SK-N-SH (cell line): ENCODE data around the gene BLOC1S1. TPM values are rescaled to one million over a fixed set of nuclear protein-coding genes. Genes with fewer than 3 reads are reported as not detected.

Source experiments
- CTCF ChIA-PET: fragments of 300-600, 350-600 bp; formaldehyde crosslinking; extraction: SDS; loops from one replicate; lab custom pipeline; 2021; lab: Yijun Ruan, JAX
- POLR2A ChIA-PET: fragments of 350-600 bp; sonication (Branson Sonifier 250); formaldehyde crosslinking; extraction: SDS; loops from one replicate; lab custom pipeline; 2020; ENCODE audit warnings: antibody characterized with exemption, inconsistent platforms; lab: Yijun Ruan, JAX
- DNase-seq: peaks from one replicate; pipeline ENCODE4 v3.0.0; 2012
- H2AFZ ChIP-seq: fragments of 200-600 bp; sonication (generic); 2 replicates; pipeline ENCODE4 v1.8.1; 2016; ENCODE audit warnings: antibody characterized with exemption, mild to moderate bottlenecking, low read depth
- H3F3A ChIP-seq: fragments of 200-600 bp; sonication (generic); replicated peaks from 2 replicates; pipeline ENCODE3; 2016; ENCODE audit warnings: antibody characterized with exemption, mild to moderate bottlenecking; ENCODE audit not compliant: insufficient read depth
- H3K27ac ChIP-seq, 2 experiments: fragments of 200-500 bp in 1 of 2; fragments of 200-600 bp in 1 of 2; sonication (Bioruptor generic) in 1 of 2; sonication (generic), shearing (Covaris generic) in 1 of 2; 2 replicates each; pipeline versions ENCODE4 v1.5.1 to v1.6.1; 2014 to 2016; ENCODE audit warnings: low read depth in 2 of 2, inconsistent platforms in 1 of 2, low read length in 1 of 2, mild to moderate bottlenecking in 1 of 2, mixed read lengths in 1 of 2
- H3K27me3 ChIP-seq: fragments of 200-600 bp; sonication (generic), shearing (Covaris generic); 2 replicates; pipeline ENCODE4 v1.6.1; 2016; ENCODE audit warnings: mixed run types; ENCODE audit not compliant: insufficient read depth
- H3K36me3 ChIP-seq, 2 experiments: fragments of 200-500 bp in 1 of 2; fragments of 200-600 bp in 1 of 2; sonication (Bioruptor generic) in 1 of 2; sonication (generic) in 1 of 2; replicated peaks in 1 of 2; 2 replicates each; pipeline versions ENCODE3 to v1.5.1; 2014 to 2016; ENCODE audit warnings: low read length in 1 of 2, mild to moderate bottlenecking in 1 of 2; ENCODE audit not compliant: insufficient read depth in 2 of 2, control insufficient read depth in 1 of 2
- H3K4me1 ChIP-seq, 2 experiments: fragments of 200-500 bp in 1 of 2; fragments of 200-600 bp in 1 of 2; sonication (Bioruptor generic) in 1 of 2; sonication (generic), shearing (Covaris generic) in 1 of 2; 2 replicates each; pipeline versions ENCODE4 v1.5.1 to v1.6.1; 2014 to 2016; ENCODE audit warnings: low read depth in 1 of 2, low read length in 1 of 2, mixed run types in 1 of 2; ENCODE audit not compliant: insufficient read depth in 2 of 2, control insufficient read depth in 1 of 2
- H3K4me2 ChIP-seq: fragments of 200-600 bp; sonication (generic), shearing (Covaris generic); 2 replicates; pipeline ENCODE4 v1.6.1; 2017; ENCODE audit warnings: mixed run types
- H3K4me3 ChIP-seq, 2 experiments: fragments of 200-500 bp in 1 of 2; fragments of 200-600 bp in 1 of 2; sonication (Bioruptor generic) in 1 of 2; sonication (generic), shearing (Covaris generic) in 1 of 2; 2 replicates each; pipeline versions ENCODE4 v1.5.1 to v1.8.1; 2014 to 2016; ENCODE audit warnings: low read depth in 2 of 2, inconsistent platforms in 1 of 2, low read length in 1 of 2, mild to moderate bottlenecking in 1 of 2, mixed read lengths in 1 of 2, moderate library complexity in 1 of 2
- H3K79me2 ChIP-seq: fragments of 200-600 bp; sonication (generic); 2 replicates; pipeline ENCODE4 v1.8.1; 2017; ENCODE audit warnings: mild to moderate bottlenecking; ENCODE audit not compliant: insufficient read depth
- H3K9ac ChIP-seq: fragments of 200-600 bp; sonication (generic); 2 replicates; pipeline ENCODE4 v1.6.1; 2017; ENCODE audit warnings: mixed run types
- H3K9me2 ChIP-seq: fragments of 200-600 bp; sonication (generic); 2 replicates; pipeline ENCODE4 v1.6.1; 2017; ENCODE audit warnings: mixed run types
- H3K9me3 ChIP-seq: fragments of 200-600 bp; sonication (generic); 2 replicates; pipeline ENCODE4 v1.6.1; 2017; ENCODE audit warnings: mixed run types, mild to moderate bottlenecking, moderate library complexity
- H4K20me1 ChIP-seq: fragments of 200-600 bp; sonication (generic); 2 replicates; pipeline ENCODE4 v1.6.1; 2017; ENCODE audit warnings: mild to moderate bottlenecking, mixed run types; ENCODE audit not compliant: insufficient read depth
- CHD2 ChIP-seq: fragments of 150-350 bp; IDR thresholded peaks from 2 replicates; pipeline ENCODE4 v1.6.1; 2018; ENCODE audit warnings: low read length; ENCODE audit not compliant: partially characterized antibody
- EP300 ChIP-seq, 2 experiments: IDR thresholded peaks; 2 replicates each; pipeline versions ENCODE4 v1.4.0 to v1.6.1; 2012; ENCODE audit warnings: borderline replicate concordance in 1 of 2, low read depth in 1 of 2, low read length in 1 of 2
- EZH2phosphoT487 ChIP-seq: fragments of 200-600 bp; sonication (generic); IDR thresholded peaks from 2 replicates; pipeline ENCODE4 v1.6.1; 2017; ENCODE audit warnings: low read depth, mixed run types, mild to moderate bottlenecking, antibody characterized with exemption, moderate library complexity, borderline replicate concordance
- FOSL2 ChIP-seq: IDR thresholded peaks from 2 replicates; pipeline ENCODE4 v1.4.0; 2012; ENCODE audit warnings: low read depth, mild to moderate bottlenecking, moderate library complexity, borderline replicate concordance
- FOXJ3 ChIP-seq: sonication (generic); formaldehyde crosslinking; IDR thresholded peaks from 2 replicates; pipeline ENCODE4 v1.5.1; 2020; ENCODE audit warnings: mild to moderate bottlenecking, missing genetic modification reagents
- JUND ChIP-seq: IDR thresholded peaks from 2 replicates; pipeline ENCODE4 v1.4.0; 2012
- MEF2A ChIP-seq: IDR thresholded peaks from 2 replicates; pipeline ENCODE4 v1.4.0; 2012; ENCODE audit warnings: low read depth, borderline replicate concordance
- MXI1 ChIP-seq: IDR thresholded peaks from 2 replicates; pipeline ENCODE4 v1.6.1; 2012; ENCODE audit warnings: mild to moderate bottlenecking, low read depth, low read length, improper control_type of control experiment
- NFIC ChIP-seq: IDR thresholded peaks from 2 replicates; pipeline ENCODE4 v1.4.0; 2012; ENCODE audit warnings: borderline replicate concordance
- NRF1 ChIP-seq: IDR thresholded peaks from 2 replicates; pipeline ENCODE4 v1.6.1; 2012; ENCODE audit warnings: low read depth, mild to moderate bottlenecking, low read length
- POLR2AphosphoS5 ChIP-seq: IDR thresholded peaks from 2 replicates; pipeline ENCODE4 v1.6.1; 2012; ENCODE audit warnings: low read depth, low read length
- RAD21 ChIP-seq: IDR thresholded peaks from 2 replicates; pipeline ENCODE4 v1.6.1; 2012; ENCODE audit warnings: mild to moderate bottlenecking, low read length
- RFX5 ChIP-seq: IDR thresholded peaks from 2 replicates; pipeline ENCODE4 v1.6.1; 2012; ENCODE audit warnings: mild to moderate bottlenecking, improper control_type of control experiment, low read length
- TAF1 ChIP-seq: IDR thresholded peaks from 2 replicates; pipeline ENCODE4 v1.6.1; 2012; ENCODE audit warnings: low read depth, mild to moderate bottlenecking, low read length, moderate library complexity, borderline replicate concordance
- TCF12 ChIP-seq: IDR thresholded peaks from 2 replicates; pipeline ENCODE4 v1.4.0; 2012
- TEAD4 ChIP-seq: IDR thresholded peaks from 2 replicates; pipeline ENCODE4 v1.4.0; 2012; ENCODE audit warnings: mild to moderate bottlenecking, borderline replicate concordance; ENCODE audit not compliant: insufficient read depth
- YY1 ChIP-seq: IDR thresholded peaks from 2 replicates; pipeline ENCODE4 v1.4.0; 2012; ENCODE audit warnings: low read depth, mild to moderate bottlenecking
- WGBS: methylation state at CpG from one replicate; pipeline ENCODE4 v1.1.6; 2017; ENCODE audit warnings: low lambda C conversion rate; 5-methylcytosine and 5-hydroxymethylcytosine counted together
- polyA plus RNA-seq, 3 experiments: library from polyadenylated mRNA; depleted of rRNA; stranded (reverse); fragments of >200 nt; gene quantifications; 2 replicates each; pipeline ENCODE4 v1.2.3, GENCODE V29; 2012
- TF ChIP-seq, protein P1 (sequence below): IDR thresholded peaks from 2 replicates; pipeline ENCODE4; 2012
- TF ChIP-seq, protein P2 (sequence below): fragments of 150-350 bp; IDR thresholded peaks from 2 replicates; pipeline ENCODE4 v1.6.1; 2017; ENCODE audit warnings: antibody characterized with exemption, low read length, low read depth, borderline replicate concordance
- TF ChIP-seq, protein P3 (sequence below): IDR thresholded peaks from 2 replicates; pipeline ENCODE4 v1.4.0; 2012; ENCODE audit warnings: low read depth, borderline replicate concordance
- TF ChIP-seq, protein P4 (sequence below): IDR thresholded peaks from 2 replicates; pipeline ENCODE4 v1.4.0; 2012; ENCODE audit warnings: low read depth

The BLOC1S1 gene
- polyA plus RNA-seq, 1 of the 3 experiments (the other 2 are of a cell fraction): 331 TPM

DNA sequence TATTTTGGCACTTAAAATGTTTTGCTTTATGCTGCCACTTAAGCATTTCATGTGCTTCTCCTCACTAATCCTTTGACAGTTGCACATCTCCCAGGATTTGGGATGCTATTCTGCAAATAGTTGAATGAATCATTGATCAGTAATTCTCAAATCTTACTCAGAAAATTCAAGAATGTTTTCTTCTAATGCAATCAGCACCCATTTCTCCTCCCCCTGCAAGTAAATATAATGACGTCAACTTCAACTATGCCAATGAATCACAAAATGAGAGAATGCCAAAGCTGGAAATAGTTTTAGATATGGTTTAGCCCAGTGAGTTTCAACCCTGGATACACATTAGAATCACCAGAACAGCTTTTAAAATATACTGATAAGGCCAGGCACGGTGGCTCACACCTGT, 2.1 kb upstream of the BLOC1S1 start:
- H4K20me1 ChIP-seq: no peaks in the 10 kb centered on the region
- no peaks in the 10 kb centered on the region for H3K9me3 ChIP-seq
- H3K4me1 ChIP-seq: peaks cover 13 to 18% of the 10 kb centered on the region in 2 experiments; a peak in 3 of 4 replicates
- no peak overlapping the region for H2AFZ ChIP-seq
- H3K9ac ChIP-seq: no peak overlapping the region
- CTCF ChIA-PET: interaction anchor here (0.8 kb wide), 1 partner anchor 58 kb away, joined by 3 read pairs; no protein-coding TSS in a partner anchor
- H3K27ac ChIP-seq: peak overlapping the region in 1 of 2 experiments; percentile 64; a peak in 1 of 4 replicates
- H3K79me2 ChIP-seq: peaks cover 13% of the 10 kb centered on the region; the same call in 1 of the 2 replicates
- H3K4me2 ChIP-seq: no peak overlapping the region
- 31% methylated on average over 2 of the region's 2 CpGs for WGBS
- H3K36me3 ChIP-seq: no peaks in the 10 kb centered on the region
- peak; percentile 61 for TF ChIP-seq JUND
- TF ChIP-seq EP300 (IDR thresholded peaks at IDR 0.05; ENCODE audit: borderline replicate concordance in 1 of 2, low read depth in 1 of 2, low read length in 1 of 2): peak in 1 of 2 experiments; percentile 43; a peak in 1 of 4 replicates
- TF ChIP-seq YY1: no peak
- TF ChIP-seq TEAD4: peak; percentile 33; the same call in 1 of the 2 replicates
- TF ChIP-seq RAD21: no peak
- peak; percentile 13; the same call in 1 of the 2 replicates for TF ChIP-seq NFIC
- TF ChIP-seq TAF1: no peak
- peak; percentile 42; the same call in 1 of the 2 replicates for TF ChIP-seq TCF12
- TF ChIP-seq NRF1: no peak
- TF ChIP-seq, protein P1, sequence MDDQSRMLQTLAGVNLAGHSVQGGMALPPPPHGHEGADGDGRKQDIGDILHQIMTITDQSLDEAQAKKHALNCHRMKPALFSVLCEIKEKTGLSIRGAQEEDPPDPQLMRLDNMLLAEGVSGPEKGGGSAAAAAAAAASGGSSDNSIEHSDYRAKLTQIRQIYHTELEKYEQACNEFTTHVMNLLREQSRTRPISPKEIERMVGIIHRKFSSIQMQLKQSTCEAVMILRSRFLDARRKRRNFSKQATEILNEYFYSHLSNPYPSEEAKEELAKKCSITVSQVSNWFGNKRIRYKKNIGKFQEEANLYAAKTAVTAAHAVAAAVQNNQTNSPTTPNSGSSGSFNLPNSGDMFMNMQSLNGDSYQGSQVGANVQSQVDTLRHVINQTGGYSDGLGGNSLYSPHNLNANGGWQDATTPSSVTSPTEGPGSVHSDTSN: peak; percentile 60
- TF ChIP-seq FOSL2: peak; percentile 74
- TF ChIP-seq, all 33 proteins: peak for 7
- peaks cover 9% of the 10 kb centered on the region for H3F3A ChIP-seq
- no peaks in the 10 kb centered on the region; the same call in 1 of the 2 replicates for H3K27me3 ChIP-seq
- DNase-seq: no peak
- H3K4me3 ChIP-seq: no peak overlapping the region
- H3K9me2 ChIP-seq: no peaks in the 10 kb centered on the region
- POLR2A ChIA-PET: no interaction called here

DNA sequence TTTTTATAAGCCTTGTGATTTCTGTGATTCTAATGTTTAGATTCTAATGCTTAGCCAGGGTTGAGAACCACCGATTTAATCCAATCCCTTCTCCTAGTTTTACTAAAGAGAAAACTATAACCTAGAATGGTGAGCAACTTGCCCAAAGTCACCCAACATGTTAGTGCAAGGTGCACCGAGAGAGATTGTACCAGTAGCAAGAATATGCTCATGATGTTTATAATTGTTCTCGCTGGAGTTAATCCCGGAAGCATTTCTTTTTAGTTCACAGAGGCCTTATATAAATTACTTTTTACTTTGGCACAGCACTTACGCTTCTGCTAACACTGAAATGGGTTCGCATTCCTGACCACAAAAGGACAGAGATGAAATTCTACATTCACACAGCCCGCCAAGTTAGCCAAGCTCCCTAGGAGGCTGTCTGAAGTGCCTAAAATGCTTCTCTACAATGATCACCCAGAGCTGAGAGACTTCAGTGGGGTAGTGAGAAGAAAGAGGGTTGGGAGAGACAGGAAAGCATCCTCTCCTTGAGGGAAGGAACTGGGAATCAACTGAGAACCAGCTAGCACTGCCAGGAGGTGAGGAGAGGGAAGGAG, 579 bp upstream of the BLOC1S1 start:
- peak overlapping the region; percentile 87 to 92 for H3K27ac ChIP-seq
- no peak for TF ChIP-seq EP300 (IDR thresholded peaks at IDR 0.05; ENCODE audit: borderline replicate concordance in 1 of 2, low read depth in 1 of 2, low read length in 1 of 2)
- no peak for TF ChIP-seq FOXJ3 (CRISPR knock-in tag)
- no peak for TF ChIP-seq YY1
- TF ChIP-seq RFX5: no peak
- TF ChIP-seq, protein P1: no peak
- no peak for TF ChIP-seq RAD21
- TF ChIP-seq MEF2A: no peak
- TF ChIP-seq, protein P2, sequence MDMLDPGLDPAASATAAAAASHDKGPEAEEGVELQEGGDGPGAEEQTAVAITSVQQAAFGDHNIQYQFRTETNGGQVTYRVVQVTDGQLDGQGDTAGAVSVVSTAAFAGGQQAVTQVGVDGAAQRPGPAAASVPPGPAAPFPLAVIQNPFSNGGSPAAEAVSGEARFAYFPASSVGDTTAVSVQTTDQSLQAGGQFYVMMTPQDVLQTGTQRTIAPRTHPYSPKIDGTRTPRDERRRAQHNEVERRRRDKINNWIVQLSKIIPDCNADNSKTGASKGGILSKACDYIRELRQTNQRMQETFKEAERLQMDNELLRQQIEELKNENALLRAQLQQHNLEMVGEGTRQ: no peak
- TF ChIP-seq POLR2AphosphoS5: no peak
- TF ChIP-seq, protein P3, sequence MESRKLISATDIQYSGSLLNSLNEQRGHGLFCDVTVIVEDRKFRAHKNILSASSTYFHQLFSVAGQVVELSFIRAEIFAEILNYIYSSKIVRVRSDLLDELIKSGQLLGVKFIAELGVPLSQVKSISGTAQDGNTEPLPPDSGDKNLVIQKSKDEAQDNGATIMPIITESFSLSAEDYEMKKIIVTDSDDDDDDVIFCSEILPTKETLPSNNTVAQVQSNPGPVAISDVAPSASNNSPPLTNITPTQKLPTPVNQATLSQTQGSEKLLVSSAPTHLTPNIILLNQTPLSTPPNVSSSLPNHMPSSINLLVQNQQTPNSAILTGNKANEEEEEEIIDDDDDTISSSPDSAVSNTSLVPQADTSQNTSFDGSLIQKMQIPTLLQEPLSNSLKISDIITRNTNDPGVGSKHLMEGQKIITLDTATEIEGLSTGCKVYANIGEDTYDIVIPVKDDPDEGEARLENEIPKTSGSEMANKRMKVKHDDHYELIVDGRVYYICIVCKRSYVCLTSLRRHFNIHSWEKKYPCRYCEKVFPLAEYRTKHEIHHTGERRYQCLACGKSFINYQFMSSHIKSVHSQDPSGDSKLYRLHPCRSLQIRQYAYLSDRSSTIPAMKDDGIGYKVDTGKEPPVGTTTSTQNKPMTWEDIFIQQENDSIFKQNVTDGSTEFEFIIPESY: no peak
- TF ChIP-seq MXI1: no peak
- TF ChIP-seq, protein P4, sequence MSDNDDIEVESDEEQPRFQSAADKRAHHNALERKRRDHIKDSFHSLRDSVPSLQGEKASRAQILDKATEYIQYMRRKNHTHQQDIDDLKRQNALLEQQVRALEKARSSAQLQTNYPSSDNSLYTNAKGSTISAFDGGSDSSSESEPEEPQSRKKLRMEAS: no peak
- TF ChIP-seq NRF1: no peak
- TF ChIP-seq TEAD4: no peak
- no peak for TF ChIP-seq EZH2phosphoT487
- TF ChIP-seq CHD2: no peak

More for the DNA sequence above, 579 bp upstream of the BLOC1S1 start:
- peaks cover 23 to 26% of the 10 kb centered on the region in 2 experiments for H3K4me1 ChIP-seq
- peak overlapping the region; percentile 67 to 92 for H3K4me3 ChIP-seq
- ChIA-PET CTCF (interaction anchor here (0.8 to 11.2 kb wide), 7 partner anchors 10 to 526 kb away, joined by 3 to 202 read pairs (median 6); no protein-coding TSS in a partner anchor), POLR2A (interaction anchor here (1.5 to 1.6 kb wide), 3 partner anchors 8 to 15 kb away, joined by 3 to 8 read pairs (median 6); partner anchors contain the start of genes CD63 and ITGA7)
- H3K79me2 ChIP-seq: peaks cover 13% of the 10 kb centered on the region; the same call in 1 of the 2 replicates
- H3K4me2 ChIP-seq: peak overlapping the region; percentile 89
- DNase-seq: peak; percentile 45
- no peaks in the 10 kb centered on the region for H3K9me3 ChIP-seq
- 67% methylated on average over 7 of the region's 7 CpGs for WGBS
- peaks cover 0 to 3% of the 10 kb centered on the region in 2 experiments for H3K36me3 ChIP-seq
- no peaks in the 10 kb centered on the region for H3K27me3 ChIP-seq
- peak overlapping the region; percentile 86 for H3K9ac ChIP-seq
- H3K9me2 ChIP-seq: no peaks in the 10 kb centered on the region
- H3F3A ChIP-seq: peaks cover 14% of the 10 kb centered on the region
- peak overlapping the region; percentile 93 for H2AFZ ChIP-seq
- H4K20me1 ChIP-seq: no peaks in the 10 kb centered on the region
